Spleen (tissue), 11 donors: ENCODE data around the gene NEUROD4. TPM values are rescaled to one million over a fixed set of nuclear protein-coding genes. Genes with fewer than 3 reads are reported as not detected.

Experiments
- DNase-seq: peaks from one replicate; pipeline ENCODE4 v3.0.0-alpha.2; 2020
- H3K27ac ChIP-seq, 8 donors: fragments of 200-600 bp; sonication (generic) in 7 of 8; 1 replicate in 4 of 8; 2 replicates in 4 of 8; pipeline versions ENCODE4 v1.5.0 to v1.8.0; 2016 to 2021; ENCODE audit warnings: inconsistent platforms in 4 of 8, mild to moderate bottlenecking in 4 of 8, moderate library complexity in 1 of 8
- H3K27me3 ChIP-seq, 7 donors: fragments of 200-600 bp; sonication (generic) in 6 of 7; replicated peaks in 1 of 7; 1 replicate in 4 of 7; 2 replicates in 3 of 7; pipeline versions ENCODE4 v1.5.0 to v1.8.0; 2016 to 2021; ENCODE audit warnings: inconsistent platforms in 3 of 7, mild to moderate bottlenecking in 1 of 7
- H3K36me3 ChIP-seq, 6 donors: fragments of 200-600 bp; sonication (generic) in 5 of 6; 1 replicate in 4 of 6; 2 replicates in 2 of 6; pipeline versions ENCODE4 v1.5.0 to v1.8.0; 2016 to 2021; ENCODE audit warnings: inconsistent platforms in 2 of 6
- H3K4me1 ChIP-seq, 6 donors: fragments of 200-600 bp; sonication (generic) in 5 of 6; 1 replicate in 3 of 6; 2 replicates in 3 of 6; pipeline versions ENCODE4 v1.5.0 to v1.8.0; 2016 to 2021; ENCODE audit warnings: inconsistent platforms in 3 of 6
- H3K4me3 ChIP-seq, 8 donors: fragments of 200-600 bp; sonication (generic) in 7 of 8; 1 replicate in 4 of 8; 2 replicates in 4 of 8; pipeline versions ENCODE4 v1.5.0 to v1.8.0; 2016 to 2021; ENCODE audit warnings: inconsistent platforms in 4 of 8, mild to moderate bottlenecking in 4 of 8, moderate library complexity in 2 of 8
- H3K9me3 ChIP-seq, 8 donors: fragments of 200-600 bp; sonication (generic) in 7 of 8; 1 replicate in 4 of 8; 2 replicates in 4 of 8; pipeline versions ENCODE4 v1.5.0 to v1.8.0; 2016 to 2021; ENCODE audit warnings: inconsistent platforms in 4 of 8
- CTCF ChIP-seq, 11 experiments: fragments of 200-600 bp in 7 of 11; fragments of 450-650 bp in 4 of 11; sonication (generic) in 4 of 11; IDR thresholded peaks in 8 of 11; conservative IDR thresholded peaks in 3 of 11; 1 replicate in 7 of 11; 2 replicates in 4 of 11; pipeline versions ENCODE4 v1.4.0 to v1.8.0; 2016 to 2021; ENCODE audit warnings: antibody characterized with exemption in 11 of 11, inconsistent platforms in 4 of 11, mild to moderate bottlenecking in 1 of 11
- POLR2A ChIP-seq, 3 donors: fragments of 450-650 bp; IDR thresholded peaks; one replicate each; pipeline ENCODE4 v1.5.1; 2017; ENCODE audit warnings: antibody characterized with exemption in 3 of 3, mild to moderate bottlenecking in 1 of 3
- POLR2AphosphoS5 ChIP-seq, 3 donors: sonication (generic); formaldehyde crosslinking; IDR thresholded peaks; one replicate each; pipeline ENCODE4 v1.5.1; 2017; ENCODE audit warnings: antibody characterized with exemption in 3 of 3
- WGBS, 5 donors: extraction: QIAGEN DNeasy Blood & Tissue Kit in 3 of 5; methylation state at CpG; one replicate each; pipeline versions ENCODE4 v1.1.5 to v1.1.7; 2013 to 2018; 5-methylcytosine and 5-hydroxymethylcytosine counted together
- intact Hi-C: fragments of 100-400 bp; cut with DNase I; formaldehyde crosslinking; loops from one replicate; pipeline ENCODE4 v1.15.0; 2023; ENCODE audit warnings: low total_unique reads
- polyA plus RNA-seq, 3 donors: library from polyadenylated mRNA; stranded (reverse); fragments of 200-250 nt; gene quantifications; one replicate each; pipeline ENCODE4 v1.2.1, GENCODE V29; 2013
- total RNA-seq, 7 donors: library from RNA; depleted of rRNA in 3 of 7; stranded (reverse); fragments of >200 nt in 3 of 7; fragmentation: NEBNext Ultra II Directional in 4 of 7; extraction: Animal tissue kit (Norgen Biotek cat#: 25700) in 4 of 7; gene quantifications; one replicate each; pipeline versions ENCODE4 v1.1.0 to v1.2.1, GENCODE V29; 2016 to 2021
- donor health status: healthy with polysubstance abuse.
- donor health status: DM: no; HTN: no; CAD: no; lungs with moderate emphysema.
- donor health status: DM: no; HTN: no; CAD: no.
- donor health status: Bipolar disorder and iron deficiency.
- donor health status: healthy.
- donor health status: DM: no; HTN: no; CAD: no.
- donor health status: DM: yes; HTN: yes; CAD: no.

Gene NEUROD4
- total and polyA plus RNA-seq, 10 donors, result not detected

GRCh38 chr12:55008944-55009585 is 10.7 kb upstream of the NEUROD4 start:
- TF ChIP-seq CTCF (IDR thresholded peaks at IDR 0.05 in 8 of 11, conservative IDR thresholded peaks at IDR 0.05 in 3 of 11) (no peak), POLR2AphosphoS5 (IDR thresholded peaks at IDR 0.05) (no peak), POLR2A (IDR thresholded peaks at IDR 0.05) (no peak)
- H3K36me3 ChIP-seq, result no peaks in the 10 kb centered on the region
- intact Hi-C loops, result no loop called here
- H3K27me3 ChIP-seq, result peaks cover 0 to 6% (median 0%) of the 10 kb centered on the region in 7 donors
- DNase-seq, result no peak
- no peak overlapping the region for H3K27ac ChIP-seq
- H3K9me3 ChIP-seq, result peaks cover 0 to 32% (median 21%) of the 10 kb centered on the region in 8 donors
- no peaks in the 10 kb centered on the region for H3K4me1 ChIP-seq
- H3K4me3 ChIP-seq, result no peak overlapping the region
- 40 to 59% (median 49%) methylated on average over 5 to 6 of the region's 6 CpGs for WGBS, 5 donors

GRCh38 chr12:55017416-55017925 is 2.3 kb upstream of the NEUROD4 start:
- Histone ChIP-seq H3K27me3 (peaks cover 0 to 54% (median 21%) of the 10 kb centered on the region in 7 donors), H3K9me3 (peaks cover 0 to 18% (median 13%) of the 10 kb centered on the region in 8 donors), H3K4me1 (peaks cover 0 to 9% (median 0%) of the 10 kb centered on the region in 6 donors), H3K4me3 (no peak overlapping the region), H3K36me3 (no peaks in the 10 kb centered on the region), H3K27ac (no peak overlapping the region)
- DNase-seq, result no peak
- WGBS, 5 donors, result 18 to 46% (median 33%) methylated on average over 3 of the region's 3 CpGs
- no peak for TF ChIP-seq POLR2AphosphoS5 (IDR thresholded peaks at IDR 0.05)
- TF ChIP-seq CTCF (IDR thresholded peaks at IDR 0.05 in 8 of 11, conservative IDR thresholded peaks at IDR 0.05 in 3 of 11), result no peak
- TF ChIP-seq POLR2A (IDR thresholded peaks at IDR 0.05), result no peak
- intact Hi-C loops, result no loop called here

GRCh38 chr12:55024575-55024974 is 4.8 kb downstream of the NEUROD4 start:
- Histone ChIP-seq H3K27ac (no peak overlapping the region), H3K4me3 (no peak overlapping the region), H3K9me3 (no peaks in the 10 kb centered on the region), H3K4me1 (peaks cover 0 to 8% (median 0%) of the 10 kb centered on the region in 6 donors), H3K27me3 (peaks cover 0 to 58% (median 17%) of the 10 kb centered on the region in 7 donors), H3K36me3 (no peaks in the 10 kb centered on the region)
- 60 to 86% (median 83%) methylated on average over 2 of the region's 2 CpGs for WGBS, 5 donors
- intact Hi-C loops, result no loop called here
- no peak for DNase-seq
- no peak for TF ChIP-seq POLR2A (IDR thresholded peaks at IDR 0.05)
- no peak for TF ChIP-seq POLR2AphosphoS5 (IDR thresholded peaks at IDR 0.05)
- TF ChIP-seq CTCF (IDR thresholded peaks at IDR 0.05 in 8 of 11, conservative IDR thresholded peaks at IDR 0.05 in 3 of 11), result no peak

GRCh38 chr12:55025508-55025907 is 5.7 kb downstream of the NEUROD4 start:
- no peak for DNase-seq
- Histone ChIP-seq H3K36me3 (no peaks in the 10 kb centered on the region), H3K9me3 (no peaks in the 10 kb centered on the region), H3K4me1 (no peaks in the 10 kb centered on the region), H3K27ac (no peak overlapping the region), H3K4me3 (no peak overlapping the region), H3K27me3 (peaks cover 0 to 53% (median 14%) of the 10 kb centered on the region in 7 donors)
- no peak for TF ChIP-seq POLR2AphosphoS5 (IDR thresholded peaks at IDR 0.05)
- TF ChIP-seq POLR2A (IDR thresholded peaks at IDR 0.05), result no peak
- no peak for TF ChIP-seq CTCF (IDR thresholded peaks at IDR 0.05 in 8 of 11, conservative IDR thresholded peaks at IDR 0.05 in 3 of 11)
- intact Hi-C loops, result no loop called here
- WGBS, 5 donors, result 71 to 82% (median 80%) methylated on average over 2 of the region's 2 CpGs
